GM12878 (cell line): Measurements from ENCODE around the gene CLCNKB. TPM values are rescaled to one million over a fixed set of nuclear protein-coding genes. Genes with fewer than 3 reads are reported as not detected.

Experiments used
- ATAC-seq: fragments of 200-7000 bp; cut with Tn5 transposase; 3 replicates; pipeline ENCODE4 v1.9.1; 2020; ENCODE audit warnings: mild to moderate bottlenecking, moderate library complexity
- BruUV-seq: library from RNA; stranded (reverse); fragments of 400-500 nt; replicated peaks from 2 replicates; lab custom pipeline; 2021; lab: Mats Ljungman, UMichigan
- CTCF ChIA-PET: fragments of 300-600 bp; sonication (Branson Sonifier 250); formaldehyde crosslinking; extraction: SDS; loops from one replicate; lab custom pipeline; 2021; ENCODE audit warnings: inconsistent platforms; lab: Yijun Ruan, JAX
- POLR2A ChIA-PET: fragments of 350-600 bp; formaldehyde crosslinking; extraction: SDS; loops from one replicate; lab custom pipeline; 2021; ENCODE audit warnings: inconsistent platforms; lab: Charles Lee
- RAD21 ChIA-PET: fragments of 300-600 bp; sonication (Branson Sonifier 250); formaldehyde crosslinking; loops from one replicate; lab custom pipeline; 2023; ENCODE audit warnings: antibody characterized with exemption; ENCODE audit not compliant: unreplicated experiment; lab: Charles Lee
- SMC1A ChIA-PET: fragments of 300-600 bp; sonication (Branson Sonifier 250); formaldehyde crosslinking; loops from one replicate; lab custom pipeline; 2023; ENCODE audit not compliant: unreplicated experiment, uncharacterized antibody; lab: Charles Lee
- DNase-seq: peaks from one replicate; pipeline ENCODE4 v3.0.0-alpha.2; 2011; ENCODE audit warnings: low read depth, low spot score
- FAIRE-seq: peaks from 3 replicates; lab custom pipeline; 2011; peaks lifted over from hg19 to GRCh38; lab: Jason Lieb, UNC
- H2AFZ ChIP-seq: 2 replicates; pipeline ENCODE4 v1.6.0; 2011; ENCODE audit warnings: low read depth, low read length, control low read depth; ENCODE audit not compliant: control insufficient read depth
- H3K27ac ChIP-seq: 2 replicates; pipeline ENCODE4 v1.5.1; 2011; ENCODE audit warnings: control low read depth; ENCODE audit not compliant: control insufficient read depth, insufficient read depth
- H3K27me3 ChIP-seq, 2 experiments: replicated peaks in 1 of 2; 2 replicates each; pipeline versions ENCODE4 v1.6.0 to v1.6.1; 2011; ENCODE audit warnings: low read length in 1 of 2; ENCODE audit not compliant: control insufficient read depth in 2 of 2, insufficient read depth in 2 of 2
- H3K36me3 ChIP-seq, 2 experiments: 2 replicates each; pipeline ENCODE4 v1.5.1; 2011; ENCODE audit warnings: low read length in 1 of 2; ENCODE audit not compliant: control insufficient read depth in 2 of 2, insufficient read depth in 2 of 2
- H3K4me1 ChIP-seq: 2 replicates; pipeline ENCODE4 v1.6.1; 2011; ENCODE audit warnings: mild to moderate bottlenecking, low read length, moderate library complexity, mixed read lengths; ENCODE audit not compliant: control insufficient read depth, insufficient read depth
- H3K4me2 ChIP-seq: 2 replicates; pipeline ENCODE4 v1.6.0; 2011; ENCODE audit warnings: control low read depth; ENCODE audit not compliant: control insufficient read depth, insufficient read depth
- H3K4me3 ChIP-seq: fragments of 200-600 bp; sonication (generic); 2 replicates; pipeline ENCODE4 v1.5.1; 2016
- H3K79me2 ChIP-seq: 2 replicates; pipeline ENCODE4 v1.6.0; 2011; ENCODE audit warnings: low read length; ENCODE audit not compliant: control insufficient read depth, insufficient read depth
- H3K9ac ChIP-seq: 2 replicates; pipeline ENCODE4 v1.8.0; 2011; ENCODE audit warnings: low read length, control low read depth, mixed read lengths; ENCODE audit not compliant: control insufficient read depth, insufficient read depth
- H3K9me3 ChIP-seq: replicated peaks from 3 replicates; pipeline ENCODE4 v1.5.1; 2011; ENCODE audit warnings: mild to moderate bottlenecking, low read length; ENCODE audit not compliant: control insufficient read depth, insufficient read depth
- H4K20me1 ChIP-seq: 2 replicates; pipeline ENCODE4 v1.6.0; 2011; ENCODE audit not compliant: control insufficient read depth, insufficient read depth
- ETV6 ChIP-seq, 2 experiments: fragments of 450-650 bp in 1 of 2; IDR thresholded peaks in 1 of 2; conservative IDR thresholded peaks in 1 of 2; 2 replicates each; pipeline ENCODE4 v1.6.1; 2014; ENCODE audit warnings: antibody characterized with exemption in 1 of 2, borderline replicate concordance in 1 of 2, low read depth in 1 of 2, mild to moderate bottlenecking in 1 of 2, moderate library complexity in 1 of 2
- FOXM1 ChIP-seq: IDR thresholded peaks from 2 replicates; pipeline ENCODE4 v1.6.1; 2012; ENCODE audit warnings: low read depth, mild to moderate bottlenecking, inconsistent platforms, low read length, moderate library complexity
- NR2C2 ChIP-seq: IDR thresholded peaks from 2 replicates; pipeline ENCODE4 v1.6.1; 2011; ENCODE audit warnings: borderline replicate concordance, low read depth; ENCODE audit not compliant: control insufficient read depth, insufficient read length
- TAF1 ChIP-seq: IDR thresholded peaks from 2 replicates; pipeline ENCODE4 v1.6.1; 2011; ENCODE audit warnings: mild to moderate bottlenecking, low read depth, low read length, borderline replicate concordance
- TCF3 ChIP-seq: IDR thresholded peaks from 2 replicates; pipeline ENCODE4 v1.6.1; 2012; ENCODE audit warnings: low read depth, mild to moderate bottlenecking, low read length, borderline replicate concordance; ENCODE audit not compliant: insufficient read depth
- WGBS: methylation state at CpG from one replicate; pipeline ENCODE4 v1.1.6; 2016; ENCODE audit warnings: low lambda C conversion rate; ENCODE audit not compliant: insufficient replicate concordance, insufficient coverage; ENCODE audit errors: missing lambda C conversion rate; 5-methylcytosine and 5-hydroxymethylcytosine counted together
- in situ Hi-C: fragments of 300-500 bp; cut with MboI; formaldehyde crosslinking; loops from 9 replicates; pipeline ENCODE4 v1.14.3; 2018; ENCODE audit warnings: mixed read lengths
- intact Hi-C: fragments of 100-400 bp; cut with micrococcal nuclease; formaldehyde crosslinking; loops from one replicate; pipeline ENCODE4 v1.14.2; 2022; ENCODE audit not compliant: unreplicated experiment
- polyA plus RNA-seq, 11 experiments: library from polyadenylated mRNA; depleted of rRNA in 4 of 11; unstranded in 6 of 11; stranded (reverse) in 5 of 11; fragments of >200 nt; fragmentation: Nextera tagmentation in 4 of 11; fragmentation: Illumina TruSeq in 1 of 11; extraction: Ambion mirVana in 4 of 11; extraction: Trizol in 1 of 11; gene quantifications; 1 replicate in 1 of 11; 2 replicates in 10 of 11; pipeline versions ENCODE4 v1.2.1 to v1.2.3, GENCODE V29; 2011 to 2016; ENCODE audit warnings: inconsistent platforms in 2 of 11, missing spikeins in 2 of 11, low read depth in 1 of 11
- total RNA-seq, 4 experiments: library from RNA; depleted of rRNA in 3 of 4; stranded (reverse); fragments of >200 nt in 3 of 4; fragmentation: Illumina TruSeq in 1 of 4; extraction: Trizol in 1 of 4; gene quantifications; 2 replicates each; pipeline versions ENCODE4 v1.2.1 to v1.2.3, GENCODE V29; 2013 to 2021
- TF ChIP-seq, protein P1 (sequence below): IDR thresholded peaks from 2 replicates; pipeline ENCODE4 v1.6.1; 2012; ENCODE audit warnings: low read length, inconsistent platforms
- TF ChIP-seq, protein P2 (sequence below): IDR thresholded peaks from 2 replicates; pipeline ENCODE4 v1.6.1; 2011; ENCODE audit warnings: borderline replicate concordance, low read depth, mild to moderate bottlenecking, moderate library complexity, low read length; ENCODE audit not compliant: insufficient read depth, poor library complexity, severe bottlenecking

Gene CLCNKB
- total and polyA plus RNA-seq, 10 of the 15 experiments (the other 5 are each of a cell fraction or from before 2014, with no cell fraction given): 0.05 TPM; not detected in 9

DNA sequence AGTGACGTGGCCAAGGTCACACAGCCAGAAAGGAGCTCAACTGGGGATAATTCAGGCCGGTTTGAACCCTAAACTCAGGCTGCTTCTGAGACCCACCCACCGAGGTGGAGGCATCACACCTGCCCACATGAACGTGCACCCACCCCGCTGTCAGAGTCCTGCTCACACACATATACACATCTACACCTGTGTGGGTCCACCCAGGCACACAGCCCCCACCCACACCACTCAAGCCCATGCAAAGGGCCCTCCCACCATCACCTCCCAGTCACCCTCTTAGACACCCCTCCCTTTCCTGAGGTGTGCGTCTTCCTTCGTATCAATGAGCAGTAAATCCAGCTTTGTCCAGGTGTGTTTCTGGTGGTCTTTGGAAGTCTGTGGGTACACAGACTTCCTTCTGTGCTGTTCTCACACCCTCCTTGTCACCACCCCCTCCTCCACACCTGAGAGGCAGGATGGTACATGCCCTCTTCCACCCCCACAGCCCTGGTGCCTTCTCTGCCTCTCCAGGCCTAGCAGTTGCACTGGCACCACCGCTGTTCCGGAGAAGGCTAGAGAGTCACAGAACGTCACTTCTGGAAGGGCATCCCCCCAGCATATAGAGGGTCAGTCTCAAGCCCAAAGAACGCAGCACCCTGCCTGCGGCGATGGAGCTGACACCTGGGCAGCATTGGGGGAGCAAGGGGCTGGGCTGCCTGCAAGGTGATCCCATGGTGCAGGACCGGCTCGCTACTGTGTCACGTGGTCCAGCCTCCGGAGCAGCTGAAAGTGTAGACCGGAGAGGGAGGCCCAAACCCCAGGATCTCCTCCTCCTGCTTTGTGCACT is 48.7 kb downstream of the CLCNKB start:
- Histone ChIP-seq H3K36me3 (no peaks in the 10 kb centered on the region), H3K9me3 (no peaks in the 10 kb centered on the region), H3K79me2 (no peaks in the 10 kb centered on the region), H3K4me2 (no peak overlapping the region), H2AFZ (no peak overlapping the region), H3K4me3 (no peak overlapping the region), H3K27me3 (no peaks in the 10 kb centered on the region; a peak in 2 of 4 replicates), H4K20me1 (no peaks in the 10 kb centered on the region), H3K27ac (no peak overlapping the region), H3K9ac (no peak overlapping the region), H3K4me1 (no peaks in the 10 kb centered on the region)
- CTCF ChIA-PET: no interaction called here
- no peak for TF ChIP-seq FOXM1
- TF ChIP-seq, protein P1, sequence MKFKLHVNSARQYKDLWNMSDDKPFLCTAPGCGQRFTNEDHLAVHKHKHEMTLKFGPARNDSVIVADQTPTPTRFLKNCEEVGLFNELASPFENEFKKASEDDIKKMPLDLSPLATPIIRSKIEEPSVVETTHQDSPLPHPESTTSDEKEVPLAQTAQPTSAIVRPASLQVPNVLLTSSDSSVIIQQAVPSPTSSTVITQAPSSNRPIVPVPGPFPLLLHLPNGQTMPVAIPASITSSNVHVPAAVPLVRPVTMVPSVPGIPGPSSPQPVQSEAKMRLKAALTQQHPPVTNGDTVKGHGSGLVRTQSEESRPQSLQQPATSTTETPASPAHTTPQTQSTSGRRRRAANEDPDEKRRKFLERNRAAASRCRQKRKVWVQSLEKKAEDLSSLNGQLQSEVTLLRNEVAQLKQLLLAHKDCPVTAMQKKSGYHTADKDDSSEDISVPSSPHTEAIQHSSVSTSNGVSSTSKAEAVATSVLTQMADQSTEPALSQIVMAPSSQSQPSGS: no peak
- TF ChIP-seq, protein P2, sequence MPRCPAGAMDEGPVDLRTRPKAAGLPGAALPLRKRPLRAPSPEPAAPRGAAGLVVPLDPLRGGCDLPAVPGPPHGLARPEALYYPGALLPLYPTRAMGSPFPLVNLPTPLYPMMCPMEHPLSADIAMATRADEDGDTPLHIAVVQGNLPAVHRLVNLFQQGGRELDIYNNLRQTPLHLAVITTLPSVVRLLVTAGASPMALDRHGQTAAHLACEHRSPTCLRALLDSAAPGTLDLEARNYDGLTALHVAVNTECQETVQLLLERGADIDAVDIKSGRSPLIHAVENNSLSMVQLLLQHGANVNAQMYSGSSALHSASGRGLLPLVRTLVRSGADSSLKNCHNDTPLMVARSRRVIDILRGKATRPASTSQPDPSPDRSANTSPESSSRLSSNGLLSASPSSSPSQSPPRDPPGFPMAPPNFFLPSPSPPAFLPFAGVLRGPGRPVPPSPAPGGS: no peak
- no peak for TF ChIP-seq ETV6 (conservative IDR thresholded peaks at IDR 0.05 in 1 of 2, IDR thresholded peaks at IDR 0.05 in 1 of 2; ENCODE audit: borderline replicate concordance in 1 of 2, low read depth in 1 of 2)
- no peak for TF ChIP-seq TCF3
- TF ChIP-seq NR2C2: no peak
- TF ChIP-seq TAF1: no peak
- WGBS: 44% methylated on average over 18 of the region's 18 CpGs
- POLR2A ChIA-PET: no interaction called here
- intact Hi-C loops (no loop called here), in situ Hi-C loops (no loop called here)
- DNase-seq (no peak), FAIRE-seq (no peak), ATAC-seq (no peak)
- no TSS peak for BruUV-seq
- SMC1A ChIA-PET: no interaction called here
- RAD21 ChIA-PET: interaction anchor here (0.6 kb wide), 1 partner anchor 297 kb away, joined by 3 read pairs; no protein-coding TSS in a partner anchor
